ENCODE measurements around the gene NNMT. TPM values are rescaled to one million over a fixed set of nuclear protein-coding genes. Genes with fewer than 3 reads are reported as not detected.

NNMT gene
- total and polyA plus RNA-seq, 2 donors (not counting 1 experiment from before 2014, with no cell fraction given): 156 to 639 TPM

GRCh38 chr11:114253771-114254170, 42.4 kb upstream of the NNMT start:
- Histone ChIP-seq H3K27me3 (ENCODE audit: control insufficient read depth, insufficient read depth, low read length) (peaks cover 5% of the 10 kb centered on the region), H3K4me2 (ENCODE audit: extremely low read depth, insufficient read depth, low read length) (no peak overlapping the region), H4K20me1 (ENCODE audit: control insufficient read depth, extremely low read depth, insufficient read depth, low read length) (no peaks in the 10 kb centered on the region), H3K4me3 (replicated peaks in 1 of 4; ENCODE audit: control extremely low read depth in 1 of 4, insufficient read depth in 1 of 4, low read depth in 3 of 4, low read length in 4 of 4) (no peak overlapping the region), H2AFZ (ENCODE audit: low read length) (no peak overlapping the region), H3K9me3 (ENCODE audit: control insufficient read depth, insufficient read depth, low read depth, low read length) (no peaks in the 10 kb centered on the region), H3K79me2 (ENCODE audit: control insufficient read depth, insufficient read depth, low read length) (no peaks in the 10 kb centered on the region), H3K36me3 (ENCODE audit: control insufficient read depth, insufficient read depth, low read length) (no peaks in the 10 kb centered on the region), H3K27ac (ENCODE audit: insufficient read depth, low read length) (no peak overlapping the region), H3K4me1 (ENCODE audit: control insufficient read depth, extremely low read depth, insufficient read depth, low read length) (no peaks in the 10 kb centered on the region), H3K9ac (ENCODE audit: insufficient read depth, low read length) (no peak overlapping the region)
- TF ChIP-seq EZH2 (IDR thresholded peaks at IDR 0.05; ENCODE audit: low read length, missing control alignments) (no peak), CTCF (conservative IDR thresholded peaks at IDR 0.05 in 1 of 2, IDR thresholded peaks at IDR 0.05 in 1 of 2; ENCODE audit: low read depth in 1 of 2, low read length in 2 of 2) (no peak)
- DNase-seq (ENCODE audit: low read depth in 2 of 2): no peak

GRCh38 chr11:114254571-114255146, 41.5 kb upstream of the NNMT start:
- Histone ChIP-seq H3K36me3 (ENCODE audit: control insufficient read depth, insufficient read depth, low read length) (no peaks in the 10 kb centered on the region), H3K79me2 (ENCODE audit: control insufficient read depth, insufficient read depth, low read length) (no peaks in the 10 kb centered on the region), H3K27me3 (ENCODE audit: control insufficient read depth, insufficient read depth, low read length) (peaks cover 5% of the 10 kb centered on the region), H3K4me2 (ENCODE audit: extremely low read depth, insufficient read depth, low read length) (no peak overlapping the region), H3K4me3 (replicated peaks in 1 of 4; ENCODE audit: control extremely low read depth in 1 of 4, insufficient read depth in 1 of 4, low read depth in 3 of 4, low read length in 4 of 4) (no peak overlapping the region), H2AFZ (ENCODE audit: low read length) (no peak overlapping the region), H4K20me1 (ENCODE audit: control insufficient read depth, extremely low read depth, insufficient read depth, low read length) (no peaks in the 10 kb centered on the region), H3K9me3 (ENCODE audit: control insufficient read depth, insufficient read depth, low read depth, low read length) (no peaks in the 10 kb centered on the region), H3K4me1 (ENCODE audit: control insufficient read depth, extremely low read depth, insufficient read depth, low read length) (no peaks in the 10 kb centered on the region), H3K9ac (ENCODE audit: insufficient read depth, low read length) (no peak overlapping the region), H3K27ac (ENCODE audit: insufficient read depth, low read length) (no peak overlapping the region)
- DNase-seq (ENCODE audit: low read depth in 2 of 2): no peak
- TF ChIP-seq EZH2 (IDR thresholded peaks at IDR 0.05; ENCODE audit: low read length, missing control alignments) (no peak), CTCF (conservative IDR thresholded peaks at IDR 0.05 in 1 of 2, IDR thresholded peaks at IDR 0.05 in 1 of 2; ENCODE audit: low read depth in 1 of 2, low read length in 2 of 2) (no peak)

- no peaks in the 10 kb centered on the region for H3K36me3 ChIP-seq (ENCODE audit: control insufficient read depth, insufficient read depth, low read length)
- H3K9me3 ChIP-seq (ENCODE audit: control insufficient read depth, insufficient read depth, low read depth, low read length): no peaks in the 10 kb centered on the region
- TF ChIP-seq CTCF (conservative IDR thresholded peaks at IDR 0.05 in 1 of 2, IDR thresholded peaks at IDR 0.05 in 1 of 2; ENCODE audit: low read depth in 1 of 2, low read length in 2 of 2) (no peak), EZH2 (IDR thresholded peaks at IDR 0.05; ENCODE audit: low read length, missing control alignments) (no peak)
- H3K4me3 ChIP-seq (replicated peaks in 1 of 4; ENCODE audit: control extremely low read depth in 1 of 4, insufficient read depth in 1 of 4, low read depth in 3 of 4, low read length in 4 of 4): no peak overlapping the region
- H3K4me1 ChIP-seq (ENCODE audit: control insufficient read depth, extremely low read depth, insufficient read depth, low read length): no peaks in the 10 kb centered on the region
- H3K27ac ChIP-seq (ENCODE audit: insufficient read depth, low read length): no peak overlapping the region
- no peak for DNase-seq (ENCODE audit: low read depth in 2 of 2)
- no peak overlapping the region for H3K9ac ChIP-seq (ENCODE audit: insufficient read depth, low read length)
- no peaks in the 10 kb centered on the region for H3K79me2 ChIP-seq (ENCODE audit: control insufficient read depth, insufficient read depth, low read length)
- no peaks in the 10 kb centered on the region for H4K20me1 ChIP-seq (ENCODE audit: control insufficient read depth, extremely low read depth, insufficient read depth, low read length)
- peaks cover 5% of the 10 kb centered on the region for H3K27me3 ChIP-seq (ENCODE audit: control insufficient read depth, insufficient read depth, low read length)
- no peak overlapping the region for H2AFZ ChIP-seq (ENCODE audit: low read length)
- H3K4me2 ChIP-seq (ENCODE audit: extremely low read depth, insufficient read depth, low read length): no peak overlapping the region
These were observed 40.9 kb upstream of the NNMT start for GRCh38 chr11:114255289-114255688.
